ENCODE results near the gene TFPI.

Gene TFPI

GRCh38 chr2:187461294-187462261 lies 92.7 kb downstream of the TFPI start:
- DNase-seq = no peak

DNA sequence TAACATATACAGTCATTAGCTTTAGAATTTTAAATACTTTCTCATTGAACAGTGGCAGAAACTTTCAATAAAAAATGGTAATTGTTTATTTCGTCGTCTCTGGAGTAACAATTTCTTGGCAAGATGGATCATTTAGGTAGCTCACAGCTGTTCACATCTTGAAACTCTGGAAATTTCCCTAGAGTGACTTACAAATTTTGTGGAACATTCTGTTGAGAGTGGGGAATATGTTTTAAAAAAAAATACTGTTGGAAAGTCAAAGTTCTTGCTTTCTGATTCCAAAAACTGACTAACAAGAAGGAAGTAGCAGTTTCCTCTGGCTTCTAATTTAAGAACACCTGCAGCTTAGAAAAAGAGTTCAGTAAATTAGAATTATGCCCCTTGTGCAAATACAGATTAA lies 95.0 kb downstream of the TFPI start:
- no peak for DNase-seq

DNA sequence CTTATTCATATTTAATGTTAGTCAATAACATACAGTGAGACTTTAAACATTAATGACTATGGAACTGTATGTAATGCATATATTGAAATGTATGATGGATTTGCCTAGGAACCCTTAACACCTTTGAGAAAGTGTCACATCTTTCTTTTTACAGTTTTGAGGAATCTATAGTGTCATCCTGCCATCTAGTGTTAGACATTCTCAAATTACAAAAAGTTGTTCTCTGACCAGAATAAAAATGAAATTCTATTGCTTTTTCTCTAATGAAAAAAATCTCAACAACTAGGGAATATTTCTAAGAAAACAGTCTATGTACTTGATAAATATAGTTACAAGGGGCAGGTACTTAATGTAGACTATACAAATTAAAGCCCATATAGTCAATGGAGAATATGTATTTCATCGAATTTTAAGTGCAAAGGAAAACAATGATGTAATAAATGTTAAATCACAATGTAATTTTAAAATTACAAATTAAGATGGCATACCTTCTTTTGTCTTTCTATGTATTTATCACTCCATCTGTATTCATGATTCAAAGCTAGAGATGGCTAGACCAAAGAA lies 101.1 kb downstream of the TFPI start:
- DNase-seq = no peak

DNA sequence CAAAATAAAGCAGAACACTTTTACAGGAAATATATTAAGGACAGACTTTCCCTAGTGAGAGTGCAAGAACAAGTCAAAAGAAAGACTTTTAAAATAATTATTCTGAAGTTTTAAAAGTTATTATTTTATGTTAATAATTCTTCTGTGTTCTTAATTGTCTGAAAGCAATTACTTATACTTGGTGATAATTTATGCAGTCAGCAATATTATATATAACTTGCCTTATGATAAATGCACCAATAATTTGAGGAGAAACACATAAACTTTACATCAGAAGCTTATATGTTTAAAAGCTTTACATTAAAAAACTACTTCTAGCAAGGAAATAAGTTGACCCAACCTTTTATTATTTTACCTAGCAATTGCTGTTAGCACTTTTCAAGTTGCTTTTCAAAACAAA lies 102.7 kb downstream of the TFPI start:
- no peak for DNase-seq

GRCh38 chr2:187447336-187447735 lies 106.9 kb downstream of the TFPI start:
- DNase-seq = no peak

GRCh38 chr2:187446711-187447110 lies 107.5 kb downstream of the TFPI start:
- no peak for DNase-seq

- no peak for DNase-seq
Observed at GRCh38 chr2:187445051-187445450, 109.2 kb downstream of the TFPI start.

DNA sequence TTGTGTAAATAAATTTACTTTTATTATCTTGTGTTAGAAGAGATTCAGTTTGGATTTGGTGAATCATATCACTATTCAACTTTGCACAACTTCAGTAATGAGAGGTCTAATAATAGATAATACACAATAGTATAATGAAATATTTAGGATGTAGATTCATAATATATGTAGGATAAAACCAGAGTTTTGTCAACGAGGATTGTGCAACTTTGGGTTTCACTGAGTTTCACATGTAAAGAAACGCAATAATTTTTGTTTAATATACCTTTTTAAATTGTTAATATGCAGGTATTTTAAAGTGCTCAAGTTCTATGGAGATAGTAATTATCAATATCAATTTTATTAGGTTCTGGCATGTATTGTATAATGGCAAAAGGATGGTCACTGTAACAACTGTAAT lies 111.5 kb downstream of the TFPI start:
- DNase-seq = no peak

DNA sequence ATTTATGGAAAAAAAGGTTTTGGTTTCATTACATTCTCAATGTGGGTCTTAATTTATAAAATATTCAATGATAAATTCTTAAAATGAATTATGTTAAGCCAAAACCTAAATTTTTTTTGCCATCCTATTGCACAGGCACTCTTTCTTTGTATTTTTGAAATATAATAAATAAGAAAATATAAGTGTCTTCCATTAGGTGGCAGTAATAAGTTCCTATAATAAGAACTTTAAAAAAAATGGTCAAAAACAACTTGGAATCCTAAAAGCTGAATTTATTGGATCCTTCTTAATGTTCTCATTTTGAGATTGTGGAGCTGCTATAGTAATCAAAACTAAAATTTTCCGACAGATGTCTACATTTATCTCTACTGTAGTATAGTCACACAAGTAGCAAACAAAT lies 111.9 kb downstream of the TFPI start:
- DNase-seq = no peak

- no peak for DNase-seq
Observed at GRCh38 chr2:187440101-187440675, 114.0 kb downstream of the TFPI start.

GRCh38 chr2:187438455-187438854 lies 115.8 kb downstream of the TFPI start:
- no peak for DNase-seq

DNA sequence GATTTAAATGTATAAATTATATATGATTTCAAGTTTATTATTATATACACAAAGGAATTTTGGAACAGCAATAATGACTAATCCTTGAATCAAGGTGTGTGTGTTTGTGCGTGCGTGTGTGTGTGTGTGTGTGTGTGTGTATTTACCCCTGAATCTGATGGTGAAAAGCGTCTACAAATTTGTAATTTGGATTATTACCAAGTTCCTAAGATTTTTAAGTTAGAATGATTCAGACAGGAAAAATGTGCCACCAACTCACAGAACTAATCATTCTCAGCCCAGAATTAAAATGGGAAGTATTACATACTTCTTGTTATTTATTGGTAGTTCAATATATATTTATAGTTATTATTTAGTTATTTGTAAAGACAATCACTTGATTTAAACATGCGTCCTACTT lies 118.5 kb downstream of the TFPI start:
- no peak for DNase-seq

- DNase-seq = no peak
Observed at GRCh38 chr2:187435078-187435477, 119.2 kb downstream of the TFPI start.

- DNase-seq = no peak
Observed at GRCh38 chr2:187434342-187434785, 119.9 kb downstream of the TFPI start.

GRCh38 chr2:187431911-187432310 lies 122.3 kb downstream of the TFPI start:
- no peak for DNase-seq

- no peak for DNase-seq
Observed at GRCh38 chr2:187429989-187430388, 124.2 kb downstream of the TFPI start.

- DNase-seq = no peak
Observed at GRCh38 chr2:187424146-187424545, 130.1 kb downstream of the TFPI start.

DNA sequence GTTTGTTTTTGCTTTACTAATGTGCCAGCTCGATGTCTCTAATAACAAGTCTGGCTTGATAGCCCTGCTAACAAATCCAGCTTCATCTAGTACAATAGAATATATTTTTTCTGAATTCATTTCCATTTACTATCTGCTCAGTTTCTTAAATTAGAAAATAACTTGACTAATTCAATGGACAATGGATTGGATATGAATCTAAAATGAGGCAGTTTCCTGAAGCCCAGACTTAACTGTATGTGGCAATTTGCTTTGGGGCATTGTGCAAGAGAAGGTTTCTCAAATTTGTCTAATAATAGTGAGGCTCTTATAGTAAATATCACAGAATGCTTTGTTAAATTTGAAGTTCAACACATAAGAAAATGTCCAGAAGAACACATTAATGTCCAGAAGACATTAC lies 132.0 kb downstream of the TFPI start:
- DNase-seq = no peak

DNA sequence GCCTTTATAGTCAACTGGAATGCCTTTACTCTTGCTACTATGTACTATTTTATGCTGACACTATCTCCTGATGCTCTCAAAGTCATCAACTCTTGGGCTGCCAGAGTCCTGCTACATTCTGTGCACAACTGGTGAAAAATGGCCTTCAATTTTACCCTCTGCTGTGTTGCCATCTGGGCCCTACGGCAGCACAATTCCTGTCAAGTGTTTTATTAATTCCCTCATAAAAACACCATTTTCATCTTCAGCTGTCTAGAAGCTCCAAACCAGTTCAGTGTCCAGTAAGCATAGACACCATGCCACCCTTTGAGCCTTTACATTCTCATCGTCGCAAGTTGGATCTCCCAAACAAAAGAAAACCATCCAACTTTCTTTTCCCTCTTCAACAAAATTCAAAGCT lies 132.7 kb downstream of the TFPI start:
- no peak for DNase-seq

- DNase-seq = no peak
Observed at GRCh38 chr2:187419808-187420207, 134.4 kb downstream of the TFPI start.

- no peak for DNase-seq
Observed at GRCh38 chr2:187415449-187415848, 138.8 kb downstream of the TFPI start.

Measured in effector CD8-positive, alpha-beta T cell (primary cell).